Trophoblast cell (in vitro differentiated cells and primary cell): ENCODE results near the gene ERBB4.

Source experiments
- DNase-seq, 2 donors: peaks; one replicate each; pipeline ENCODE4 v3.0.0-alpha.2; 2016
- H2AFZ ChIP-seq: 2 replicates; pipeline ENCODE4 v1.6.1; 2013; ENCODE audit warnings: low read length, moderate library complexity, mild to moderate bottlenecking; ENCODE audit not compliant: insufficient read depth, poor library complexity
- H2AK5ac ChIP-seq: 2 replicates; pipeline ENCODE4 v1.6.1; 2013; ENCODE audit warnings: mild to moderate bottlenecking, low read length
- H2BK120ac ChIP-seq: 2 replicates; pipeline ENCODE4 v1.6.1; 2013; ENCODE audit warnings: low read length, mild to moderate bottlenecking, moderate library complexity; ENCODE audit not compliant: insufficient read depth, poor library complexity
- H2BK12ac ChIP-seq: 2 replicates; pipeline ENCODE4 v1.6.1; 2013; ENCODE audit warnings: mild to moderate bottlenecking, low read length, moderate library complexity
- H2BK5ac ChIP-seq: 2 replicates; pipeline ENCODE4 v1.6.1; 2013; ENCODE audit warnings: low read length, low read depth, moderate library complexity, mild to moderate bottlenecking; ENCODE audit not compliant: poor library complexity
- H3K14ac ChIP-seq: 2 replicates; pipeline ENCODE4 v1.6.1; 2013; ENCODE audit warnings: mild to moderate bottlenecking, low read length
- H3K18ac ChIP-seq: 2 replicates; pipeline ENCODE4 v1.6.1; 2013; ENCODE audit warnings: mild to moderate bottlenecking, low read length
- H3K23ac ChIP-seq: 2 replicates; pipeline ENCODE4 v1.6.1; 2013; ENCODE audit warnings: low read length
- H3K27ac ChIP-seq: 2 replicates; pipeline ENCODE4 v1.5.1; 2013; ENCODE audit warnings: low read depth, mild to moderate bottlenecking, inconsistent platforms, low read length, moderate library complexity
- H3K27me3 ChIP-seq: 2 replicates; pipeline ENCODE4 v1.6.1; 2013; ENCODE audit warnings: inconsistent platforms, mild to moderate bottlenecking, low read length, moderate library complexity; ENCODE audit not compliant: insufficient read depth
- H3K36me3 ChIP-seq, 2 experiments: 1 replicate in 1 of 2; 2 replicates in 1 of 2; pipeline ENCODE4 v1.6.1; 2013; ENCODE audit warnings: low read length in 2 of 2, mild to moderate bottlenecking in 2 of 2, moderate library complexity in 1 of 2; ENCODE audit not compliant: insufficient read depth in 2 of 2, control insufficient read depth in 1 of 2
- H3K4ac ChIP-seq: 2 replicates; pipeline ENCODE4 v1.6.1; 2013; ENCODE audit warnings: low read depth, mild to moderate bottlenecking, low read length, moderate library complexity
- H3K4me1 ChIP-seq, 2 experiments: 1 replicate in 1 of 2; 2 replicates in 1 of 2; pipeline ENCODE4 v1.6.1; 2013; ENCODE audit warnings: low read length in 2 of 2, mild to moderate bottlenecking in 2 of 2, moderate library complexity in 1 of 2; ENCODE audit not compliant: insufficient read depth in 2 of 2, control insufficient read depth in 1 of 2
- H3K4me2 ChIP-seq: 2 replicates; pipeline ENCODE4 v1.6.1; 2013; ENCODE audit warnings: inconsistent platforms, mild to moderate bottlenecking, low read length, moderate library complexity
- H3K4me3 ChIP-seq: 2 replicates; pipeline ENCODE4 v1.5.1; 2013; ENCODE audit warnings: mild to moderate bottlenecking, low read depth, low read length, inconsistent platforms
- H3K79me1 ChIP-seq: one replicate; pipeline ENCODE4 v1.6.1; 2013; ENCODE audit warnings: low read length
- H3K79me2 ChIP-seq: 2 replicates; pipeline ENCODE4 v1.6.1; 2013; ENCODE audit warnings: low read length, mild to moderate bottlenecking; ENCODE audit not compliant: control insufficient read depth, insufficient read depth, poor library complexity
- H3K9ac ChIP-seq: 2 replicates; pipeline ENCODE4 v1.6.1; 2013; ENCODE audit warnings: mild to moderate bottlenecking, low read length
- H3K9me3 ChIP-seq: 2 replicates; pipeline ENCODE4 v1.6.1; 2013; ENCODE audit warnings: low read depth, mild to moderate bottlenecking, control low read depth, inconsistent platforms, low read length; ENCODE audit not compliant: insufficient read depth
- H4K12ac ChIP-seq: 2 replicates; pipeline ENCODE4 v1.6.1; 2013; ENCODE audit warnings: low read depth, mild to moderate bottlenecking, low read length, moderate library complexity
- H4K8ac ChIP-seq: 2 replicates; pipeline ENCODE4 v1.6.1; 2013; ENCODE audit warnings: low read depth, mild to moderate bottlenecking, low read length, moderate library complexity
- H4K91ac ChIP-seq: one replicate; pipeline ENCODE4 v1.6.1; 2013; ENCODE audit warnings: low read depth, mild to moderate bottlenecking, low read length, moderate library complexity
- WGBS: extraction: QIAGEN DNeasy Blood & Tissue Kit; methylation state at CpG from one replicate; pipeline ENCODE4 v1.1.7; 2013; ENCODE audit warnings: missing lambda C conversion rate; ENCODE audit not compliant: insufficient read length, insufficient coverage; ENCODE audit errors: extremely low coverage; 5-methylcytosine and 5-hydroxymethylcytosine counted together

The ERBB4 gene

GRCh38 chr2:211426240-211426639 lies 1112.4 kb downstream of the ERBB4 start:
- Histone ChIP-seq H3K4me1 (no peaks in the 10 kb centered on the region), H3K27ac (no peak overlapping the region), H3K27me3 (no peaks in the 10 kb centered on the region), H3K23ac (no peak overlapping the region), H3K4me2 (no peak overlapping the region), H3K79me2 (no peaks in the 10 kb centered on the region), H3K4ac (no peak overlapping the region), H3K14ac (no peak overlapping the region), H3K9ac (no peak overlapping the region), H2BK12ac (no peak overlapping the region), H2BK5ac (no peak overlapping the region), H3K4me3 (no peak overlapping the region), H3K79me1 (no peaks in the 10 kb centered on the region), H4K8ac (no peak overlapping the region), H2AK5ac (no peak overlapping the region), H3K36me3 (no peaks in the 10 kb centered on the region), H3K18ac (no peak overlapping the region), H3K9me3 (no peaks in the 10 kb centered on the region), H2AFZ (no peak overlapping the region), H4K12ac (no peak overlapping the region), H2BK120ac (no peak overlapping the region), H4K91ac (no peak overlapping the region)
- WGBS = no CpG with 5 or more reads among the region's 2 CpGs
- peak; percentile 29 to 78 for DNase-seq

- Histone ChIP-seq H2AK5ac (no peak overlapping the region), H4K8ac (no peak overlapping the region), H3K14ac (no peak overlapping the region), H3K4me2 (no peak overlapping the region), H3K9ac (no peak overlapping the region), H3K27ac (no peak overlapping the region), H3K36me3 (no peaks in the 10 kb centered on the region), H2AFZ (no peak overlapping the region), H3K79me1 (no peaks in the 10 kb centered on the region), H3K4me3 (no peak overlapping the region), H4K91ac (no peak overlapping the region), H3K18ac (no peak overlapping the region), H3K4me1 (no peaks in the 10 kb centered on the region), H2BK5ac (no peak overlapping the region), H3K79me2 (no peaks in the 10 kb centered on the region), H2BK120ac (no peak overlapping the region), H2BK12ac (no peak overlapping the region), H3K27me3 (no peaks in the 10 kb centered on the region), H3K4ac (no peak overlapping the region), H3K9me3 (no peaks in the 10 kb centered on the region), H4K12ac (no peak overlapping the region), H3K23ac (no peak overlapping the region)
- whole genome bisulfite sequencing = no CpG with 5 or more reads among the region's 2 CpGs
- DNase-seq = no peak
These were observed 1115.6 kb downstream of the ERBB4 start for GRCh38 chr2:211423018-211423417.

- DNase-seq = no peak
- H3K79me2 ChIP-seq = no peaks in the 10 kb centered on the region
- no peak overlapping the region for H3K14ac ChIP-seq
- no peaks in the 10 kb centered on the region for H3K9me3 ChIP-seq
- H4K91ac ChIP-seq = no peak overlapping the region
- no peak overlapping the region for H2BK12ac ChIP-seq
- no peaks in the 10 kb centered on the region for H3K79me1 ChIP-seq
- no peak overlapping the region for H4K8ac ChIP-seq
- H3K4me1 ChIP-seq = no peaks in the 10 kb centered on the region
- H4K12ac ChIP-seq = no peak overlapping the region
- no peaks in the 10 kb centered on the region for H3K27me3 ChIP-seq
- no peak overlapping the region for H2AFZ ChIP-seq
- H3K18ac ChIP-seq = no peak overlapping the region
- no peak overlapping the region for H3K4ac ChIP-seq
- no peak overlapping the region for H2BK5ac ChIP-seq
- no peak overlapping the region for H3K4me2 ChIP-seq
- no peak overlapping the region for H3K23ac ChIP-seq
- no peak overlapping the region for H3K27ac ChIP-seq
- no peaks in the 10 kb centered on the region for H3K36me3 ChIP-seq
- no peak overlapping the region for H3K4me3 ChIP-seq
- no peak overlapping the region for H2AK5ac ChIP-seq
- H2BK120ac ChIP-seq = no peak overlapping the region
- H3K9ac ChIP-seq = no peak overlapping the region
These were observed 1121.1 kb downstream of the ERBB4 start for GRCh38 chr2:211417544-211417943.

GRCh38 chr2:211416373-211416772 lies 1122.2 kb downstream of the ERBB4 start:
- Histone ChIP-seq H3K4ac (no peak overlapping the region), H3K18ac (no peak overlapping the region)
- no CpG with 5 or more reads among the region's 2 CpGs for WGBS

More at GRCh38 chr2:211416373-211416772, 1122.2 kb downstream of the ERBB4 start:
- H3K9me3 ChIP-seq = no peaks in the 10 kb centered on the region
- no peak overlapping the region for H3K27ac ChIP-seq
- no peak overlapping the region for H3K14ac ChIP-seq
- no peak overlapping the region for H2BK120ac ChIP-seq
- no peak overlapping the region for H3K23ac ChIP-seq
- H3K4me1 ChIP-seq = no peaks in the 10 kb centered on the region
- H3K79me2 ChIP-seq = no peaks in the 10 kb centered on the region
- H4K91ac ChIP-seq = no peak overlapping the region
- no peak overlapping the region for H2BK12ac ChIP-seq
- H3K4me3 ChIP-seq = no peak overlapping the region
- H3K27me3 ChIP-seq = no peaks in the 10 kb centered on the region
- no peaks in the 10 kb centered on the region for H3K36me3 ChIP-seq
- H4K12ac ChIP-seq = no peak overlapping the region
- DNase-seq = no peak
- H3K9ac ChIP-seq = no peak overlapping the region
- H4K8ac ChIP-seq = no peak overlapping the region
- H2AK5ac ChIP-seq = no peak overlapping the region
- no peaks in the 10 kb centered on the region for H3K79me1 ChIP-seq
- H3K4me2 ChIP-seq = no peak overlapping the region
- H2BK5ac ChIP-seq = no peak overlapping the region
- no peak overlapping the region for H2AFZ ChIP-seq
